ENCODE results near the gene NR2F1-AS1. TPM values are rescaled to one million over a fixed set of nuclear protein-coding genes. Genes with fewer than 3 reads are reported as not detected.

NR2F1-AS1 gene
- total RNA-seq, 1 experiment from 2014 or later, result 1.5 TPM

- no peak for ATAC-seq
- Mint-ChIP-seq H3K36me3 (peaks cover 7% of the 10 kb centered on the region), H3K27me3 (ENCODE audit: low read depth) (no peaks in the 10 kb centered on the region; the same call in 1 of the 2 replicates), H3K4me3 (no peak overlapping the region), H3K27ac (no peak overlapping the region), H3K4me1 (no peaks in the 10 kb centered on the region), H3K9me3 (peaks cover 28% of the 10 kb centered on the region)
- POLR2A ChIA-PET, result no interaction called here
- TF ChIP-seq, protein P1, sequence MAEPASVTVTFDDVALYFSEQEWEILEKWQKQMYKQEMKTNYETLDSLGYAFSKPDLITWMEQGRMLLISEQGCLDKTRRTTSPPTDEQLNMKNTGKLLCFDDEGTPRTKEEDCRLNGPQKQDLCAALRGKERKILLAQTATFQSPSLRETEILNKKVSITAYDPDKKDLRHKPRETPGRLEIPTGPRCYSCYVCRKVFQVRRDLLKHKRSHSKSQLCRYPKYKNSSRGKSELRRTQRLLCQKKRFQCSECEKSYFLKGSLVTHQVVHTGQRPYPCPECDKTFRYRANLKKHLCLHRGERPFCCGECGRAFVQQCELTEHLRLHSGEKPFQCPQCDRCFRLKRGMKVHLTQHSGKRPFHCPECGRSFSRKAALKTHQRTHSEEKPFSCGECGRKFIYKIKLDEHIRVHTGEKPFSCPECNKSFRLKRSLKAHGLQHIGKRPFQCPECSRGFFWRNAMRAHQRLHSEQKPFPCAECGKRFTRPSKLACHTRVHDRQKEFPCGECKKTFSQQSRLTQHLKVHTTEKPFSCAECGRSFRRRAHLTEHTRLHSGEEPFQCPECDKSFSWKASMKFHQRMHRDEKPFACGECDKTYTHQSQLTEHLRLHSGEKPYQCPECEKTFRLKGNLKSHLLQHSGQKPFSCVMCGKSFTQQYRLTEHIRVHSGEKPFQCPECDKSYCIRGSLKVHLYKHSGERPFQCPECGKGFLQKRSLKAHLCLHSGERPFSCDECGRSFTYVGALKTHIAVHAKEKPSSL (CRISPR knock-in tag; conservative IDR thresholded peaks at IDR 0.05), result no peak
- TF ChIP-seq MLX (CRISPR knock-in tag; IDR thresholded peaks at IDR 0.05), result no peak
- TF ChIP-seq ZNF532 (CRISPR knock-in tag; IDR thresholded peaks at IDR 0.05; ENCODE audit: borderline replicate concordance), result no peak
- no peak for TF ChIP-seq ZNF263 (CRISPR knock-in tag; IDR thresholded peaks at IDR 0.05; ENCODE audit: low read depth)
- no peak for TF ChIP-seq ESRRA (CRISPR knock-in tag; IDR thresholded peaks at IDR 0.05; ENCODE audit: borderline replicate concordance)
- TF ChIP-seq, protein P2, sequence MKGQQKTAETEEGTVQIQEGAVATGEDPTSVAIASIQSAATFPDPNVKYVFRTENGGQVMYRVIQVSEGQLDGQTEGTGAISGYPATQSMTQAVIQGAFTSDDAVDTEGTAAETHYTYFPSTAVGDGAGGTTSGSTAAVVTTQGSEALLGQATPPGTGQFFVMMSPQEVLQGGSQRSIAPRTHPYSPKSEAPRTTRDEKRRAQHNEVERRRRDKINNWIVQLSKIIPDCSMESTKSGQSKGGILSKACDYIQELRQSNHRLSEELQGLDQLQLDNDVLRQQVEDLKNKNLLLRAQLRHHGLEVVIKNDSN (CRISPR knock-in tag; IDR thresholded peaks at IDR 0.05), result no peak
- no peak for TF ChIP-seq GTF2I (CRISPR knock-in tag; conservative IDR thresholded peaks at IDR 0.05)
- TF ChIP-seq ZNF121 (CRISPR knock-in tag; IDR thresholded peaks at IDR 0.05), result no peak
- no peak for TF ChIP-seq ATF1 (CRISPR knock-in tag; IDR thresholded peaks at IDR 0.05)
- TF ChIP-seq NFATC4 (CRISPR knock-in tag; IDR thresholded peaks at IDR 0.05), result no peak
- DNase-seq (ENCODE audit: low spot score), result no peak
- CTCF ChIA-PET, result no interaction called here
Measured at GRCh38 chr5:93395971-93396379, 185.0 kb downstream of the NR2F1-AS1 start.

GRCh38 chr5:93395010-93395409, 186.0 kb downstream of the NR2F1-AS1 start:
- TF ChIP-seq CREM (CRISPR knock-in tag; IDR thresholded peaks at IDR 0.05), result no peak
- Mint-ChIP-seq H3K27ac (no peak overlapping the region), H3K36me3 (peaks cover 7% of the 10 kb centered on the region), H3K9me3 (peaks cover 37% of the 10 kb centered on the region), H3K27me3 (ENCODE audit: low read depth) (no peaks in the 10 kb centered on the region; the same call in 1 of the 2 replicates), H3K4me3 (no peak overlapping the region), H3K4me1 (no peaks in the 10 kb centered on the region)
- CTCF ChIA-PET, result interaction anchor here (0.6 kb wide), 1 partner anchor 480 kb away, joined by 3 read pairs; no protein-coding TSS in a partner anchor
- DNase-seq (ENCODE audit: low spot score) (no peak), ATAC-seq (no peak)
- POLR2A ChIA-PET, result no interaction called here

- Mint-ChIP-seq H3K27ac (no peak overlapping the region), H3K4me3 (no peak overlapping the region), H3K36me3 (peaks cover 7% of the 10 kb centered on the region), H3K4me1 (no peaks in the 10 kb centered on the region), H3K27me3 (ENCODE audit: low read depth) (no peaks in the 10 kb centered on the region; the same call in 1 of the 2 replicates), H3K9me3 (peaks cover 41% of the 10 kb centered on the region)
- ChIA-PET CTCF (interaction anchor here (0.6 kb wide), 1 partner anchor 481 kb away, joined by 3 read pairs; no protein-coding TSS in a partner anchor), POLR2A (no interaction called here)
- DNase-seq (ENCODE audit: low spot score) (no peak), ATAC-seq (no peak)
- TF ChIP-seq E2F5 (CRISPR knock-in tag; IDR thresholded peaks at IDR 0.05), result no peak
- no peak for TF ChIP-seq ZNF416 (CRISPR knock-in tag; IDR thresholded peaks at IDR 0.05)
- TF ChIP-seq, protein P3, sequence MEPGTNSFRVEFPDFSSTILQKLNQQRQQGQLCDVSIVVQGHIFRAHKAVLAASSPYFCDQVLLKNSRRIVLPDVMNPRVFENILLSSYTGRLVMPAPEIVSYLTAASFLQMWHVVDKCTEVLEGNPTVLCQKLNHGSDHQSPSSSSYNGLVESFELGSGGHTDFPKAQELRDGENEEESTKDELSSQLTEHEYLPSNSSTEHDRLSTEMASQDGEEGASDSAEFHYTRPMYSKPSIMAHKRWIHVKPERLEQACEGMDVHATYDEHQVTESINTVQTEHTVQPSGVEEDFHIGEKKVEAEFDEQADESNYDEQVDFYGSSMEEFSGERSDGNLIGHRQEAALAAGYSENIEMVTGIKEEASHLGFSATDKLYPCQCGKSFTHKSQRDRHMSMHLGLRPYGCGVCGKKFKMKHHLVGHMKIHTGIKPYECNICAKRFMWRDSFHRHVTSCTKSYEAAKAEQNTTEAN (CRISPR knock-in tag; IDR thresholded peaks at IDR 0.05), result no peak
- TF ChIP-seq, protein P4, sequence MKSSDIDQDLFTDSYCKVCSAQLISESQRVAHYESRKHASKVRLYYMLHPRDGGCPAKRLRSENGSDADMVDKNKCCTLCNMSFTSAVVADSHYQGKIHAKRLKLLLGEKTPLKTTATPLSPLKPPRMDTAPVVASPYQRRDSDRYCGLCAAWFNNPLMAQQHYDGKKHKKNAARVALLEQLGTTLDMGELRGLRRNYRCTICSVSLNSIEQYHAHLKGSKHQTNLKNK (CRISPR knock-in tag; IDR thresholded peaks at IDR 0.05), result no peak
- no peak for TF ChIP-seq CTCF (IDR thresholded peaks at IDR 0.05)
- TF ChIP-seq NFE2L1 (CRISPR knock-in tag; IDR thresholded peaks at IDR 0.05), result no peak
- TF ChIP-seq TCF7 (CRISPR knock-in tag; IDR thresholded peaks at IDR 0.05; ENCODE audit: low read depth), result no peak
- no peak for TF ChIP-seq USF2 (CRISPR knock-in tag; IDR thresholded peaks at IDR 0.05)
- TF ChIP-seq NFATC4 (CRISPR knock-in tag; IDR thresholded peaks at IDR 0.05), result no peak
Measured at GRCh38 chr5:93394301-93394700, 186.7 kb downstream of the NR2F1-AS1 start.
